SKM-1 (cell line): ENCODE data around the gene WNK1.

Experiments used
- DNase-seq: peaks from one replicate; lab custom pipeline; 2025; ENCODE audit not compliant: unreplicated experiment; lab: John Stamatoyannopoulos, UW

Gene WNK1

GRCh38 chr12:851913-852312 lies 99.5 kb downstream of the WNK1 start:
- DNase-seq: no peak

DNA sequence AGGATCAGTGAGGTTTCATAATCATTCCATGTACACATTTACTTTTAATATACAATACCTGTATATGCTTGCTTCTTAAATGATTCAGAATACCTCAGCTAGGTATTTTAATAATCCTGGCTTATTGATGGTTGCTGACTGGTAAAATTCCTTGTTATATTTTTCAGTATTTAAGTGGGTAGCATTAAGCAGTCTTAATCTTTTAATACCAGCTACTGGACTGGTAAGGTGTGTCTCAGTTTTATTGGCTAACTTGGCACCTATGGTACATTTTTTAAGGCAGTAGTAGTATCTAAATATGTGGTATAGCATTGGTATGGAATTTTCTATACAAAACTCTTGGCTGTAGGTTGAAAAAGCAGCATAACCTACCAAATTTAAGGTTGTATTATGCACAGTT lies 100.5 kb downstream of the WNK1 start:
- DNase-seq: no peak

DNA sequence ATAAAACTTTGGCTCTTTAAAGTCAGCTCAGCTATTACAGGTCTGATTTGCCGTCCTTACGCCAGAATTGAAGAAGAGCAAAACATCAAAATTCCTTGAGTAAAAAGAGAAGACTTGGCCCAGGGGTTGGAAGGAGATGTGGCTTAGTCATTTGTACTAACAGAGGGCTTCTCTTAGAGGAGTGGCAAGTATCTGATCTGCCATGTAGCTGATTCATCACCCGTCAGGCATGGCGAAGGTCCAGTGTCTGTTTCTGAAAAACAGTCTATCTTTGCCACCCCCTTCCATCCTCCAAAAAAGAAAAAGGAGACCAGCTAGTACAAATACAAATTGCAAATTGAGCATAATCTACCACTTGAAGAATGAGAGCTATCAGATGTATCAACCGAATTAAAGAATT lies 105.2 kb downstream of the WNK1 start:
- DNase-seq: no peak

DNA sequence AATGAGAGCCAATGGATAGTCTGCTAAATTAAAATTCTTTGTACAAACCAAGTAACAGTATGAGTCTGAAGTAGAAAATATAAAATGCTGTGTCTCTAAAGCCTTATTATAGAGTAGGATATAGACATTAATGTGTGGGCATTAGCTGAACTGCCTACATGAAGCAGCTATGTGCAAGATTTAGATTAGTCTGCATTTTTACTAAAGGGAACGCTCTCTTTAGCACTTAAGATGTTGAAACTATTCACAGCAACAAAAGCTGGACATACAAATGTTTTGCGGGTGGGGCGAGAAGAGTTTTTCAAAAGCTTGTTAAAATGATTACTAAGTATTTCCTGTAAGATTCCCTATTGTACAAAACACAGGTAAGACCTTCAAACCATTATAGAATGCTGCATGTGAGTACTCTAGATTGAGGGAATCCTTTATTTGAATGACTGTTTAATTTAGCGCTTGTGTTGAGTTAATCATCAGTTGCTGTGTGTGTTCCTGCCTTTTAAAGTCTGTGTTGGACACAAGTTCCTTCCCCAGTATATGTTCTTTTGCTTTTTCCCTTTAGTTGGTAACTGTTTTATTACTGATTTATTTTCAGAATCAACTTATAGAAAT lies 110.0 kb downstream of the WNK1 start:
- DNase-seq: no peak

DNA sequence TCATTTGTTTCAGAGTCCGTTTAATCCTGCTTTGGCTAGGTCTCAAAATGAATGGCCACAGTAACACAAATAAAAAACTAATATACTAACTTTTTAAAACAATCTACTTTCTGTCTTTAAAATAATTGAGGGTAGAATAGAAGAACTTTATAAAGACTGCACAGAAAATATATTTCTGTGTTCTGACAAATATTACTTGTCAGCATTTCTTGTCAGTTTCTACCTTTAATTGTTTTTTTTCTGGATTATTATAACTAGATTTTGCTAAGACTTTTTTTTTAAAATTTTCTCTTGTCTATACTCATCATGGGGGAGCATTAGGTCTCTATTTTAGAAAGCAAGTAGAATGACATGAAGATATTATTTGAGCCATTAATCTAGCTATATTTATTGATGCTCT lies 110.9 kb downstream of the WNK1 start:
- DNase-seq: no peak

GRCh38 chr12:865614-866013 lies 113.2 kb downstream of the WNK1 start:
- DNase-seq: no peak

DNA sequence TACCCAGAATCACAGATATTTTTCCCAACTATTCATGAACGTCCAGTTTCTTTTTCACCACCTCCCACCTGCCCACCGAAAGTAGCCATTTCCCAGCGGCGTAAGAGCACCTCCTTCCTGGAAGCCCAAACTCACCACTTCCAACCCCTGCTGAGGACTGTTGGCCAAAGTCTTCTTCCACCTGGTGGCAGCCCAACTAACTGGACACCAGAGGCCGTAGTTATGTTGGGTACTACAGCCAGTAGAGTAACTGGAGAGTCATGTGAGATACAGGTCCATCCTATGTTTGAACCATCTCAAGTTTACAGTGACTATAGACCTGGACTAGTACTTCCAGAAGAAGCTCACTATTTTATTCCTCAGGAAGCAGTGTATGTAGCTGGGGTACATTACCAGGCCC lies 115.5 kb downstream of the WNK1 start:
- no peak for DNase-seq

DNA sequence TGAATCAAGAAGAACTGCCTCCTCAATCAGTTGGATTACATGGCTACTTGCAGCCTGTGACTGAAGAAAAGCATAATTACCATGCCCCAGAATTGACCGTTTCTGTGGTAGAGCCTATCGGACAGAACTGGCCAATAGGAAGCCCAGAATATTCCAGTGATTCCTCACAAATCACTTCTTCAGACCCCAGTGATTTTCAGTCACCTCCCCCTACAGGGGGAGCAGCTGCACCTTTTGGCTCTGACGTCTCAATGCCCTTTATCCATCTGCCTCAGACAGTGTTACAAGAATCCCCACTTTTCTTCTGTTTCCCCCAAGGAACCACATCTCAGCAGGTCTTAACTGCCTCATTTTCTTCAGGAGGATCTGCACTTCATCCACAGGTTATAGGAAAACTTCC lies 116.3 kb downstream of the WNK1 start:
- DNase-seq: no peak

GRCh38 chr12:870378-870777 lies 118.0 kb downstream of the WNK1 start:
- DNase-seq: no peak

DNA sequence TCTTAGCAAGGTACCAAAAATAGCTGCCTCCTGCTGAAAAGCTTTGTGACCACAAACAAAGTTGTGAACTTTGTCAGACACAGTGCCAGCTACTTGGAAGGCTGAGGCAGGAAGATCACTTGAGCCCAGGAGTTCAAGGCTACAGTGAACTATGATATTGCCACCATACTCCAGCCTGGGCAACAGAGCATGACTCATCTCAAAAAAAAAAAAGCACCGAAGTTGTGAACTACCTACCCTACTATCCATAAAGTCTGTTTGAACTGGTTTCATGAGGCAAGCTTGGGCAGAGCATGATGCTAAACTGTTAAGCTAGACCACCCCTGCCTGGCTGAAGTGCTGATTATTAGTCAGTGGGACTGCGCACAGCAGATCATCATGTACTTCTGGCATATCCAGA lies 121.6 kb downstream of the WNK1 start:
- no peak for DNase-seq

- DNase-seq: no peak
These were observed 127.3 kb downstream of the WNK1 start for GRCh38 chr12:879641-880040.

DNA sequence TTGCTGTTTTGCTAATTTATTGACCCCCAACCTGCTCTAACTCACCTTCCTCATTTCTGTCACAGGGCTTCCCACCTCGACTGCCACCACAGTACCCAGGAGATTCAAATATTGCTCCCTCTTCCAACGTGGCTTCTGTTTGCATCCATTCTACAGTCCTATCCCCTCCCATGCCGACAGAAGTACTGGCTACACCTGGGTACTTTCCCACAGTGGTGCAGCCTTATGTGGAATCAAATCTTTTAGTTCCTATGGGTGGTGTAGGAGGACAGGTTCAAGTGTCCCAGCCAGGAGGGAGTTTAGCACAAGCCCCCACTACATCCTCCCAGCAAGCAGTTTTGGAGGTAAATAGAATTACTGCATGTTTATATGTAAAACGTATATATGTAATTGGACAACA lies 128.3 kb downstream of the WNK1 start:
- DNase-seq: no peak

DNA sequence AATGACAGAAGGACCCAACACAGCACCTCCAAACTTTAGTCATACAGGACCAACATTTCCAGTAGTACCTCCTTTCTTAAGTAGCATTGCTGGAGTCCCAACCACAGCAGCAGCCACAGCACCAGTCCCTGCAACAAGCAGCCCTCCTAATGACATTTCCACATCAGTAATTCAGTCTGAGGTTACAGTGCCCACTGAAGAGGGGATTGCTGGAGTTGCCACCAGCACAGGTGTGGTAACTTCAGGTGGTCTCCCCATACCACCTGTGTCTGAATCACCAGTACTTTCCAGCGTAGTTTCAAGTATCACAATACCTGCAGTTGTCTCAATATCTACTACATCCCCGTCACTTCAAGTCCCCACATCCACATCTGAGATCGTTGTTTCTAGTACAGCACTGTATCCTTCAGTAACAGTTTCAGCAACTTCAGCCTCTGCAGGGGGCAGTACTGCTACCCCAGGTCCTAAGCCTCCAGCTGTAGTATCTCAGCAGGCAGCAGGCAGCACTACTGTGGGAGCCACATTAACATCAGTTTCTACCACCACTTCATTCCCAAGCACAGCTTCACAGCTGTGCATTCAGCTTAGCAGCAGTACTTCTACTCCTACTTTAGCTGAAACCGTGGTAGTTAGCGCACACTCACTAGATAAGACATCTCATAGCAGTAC lies 132.5 kb downstream of the WNK1 start:
- no peak for DNase-seq

DNA sequence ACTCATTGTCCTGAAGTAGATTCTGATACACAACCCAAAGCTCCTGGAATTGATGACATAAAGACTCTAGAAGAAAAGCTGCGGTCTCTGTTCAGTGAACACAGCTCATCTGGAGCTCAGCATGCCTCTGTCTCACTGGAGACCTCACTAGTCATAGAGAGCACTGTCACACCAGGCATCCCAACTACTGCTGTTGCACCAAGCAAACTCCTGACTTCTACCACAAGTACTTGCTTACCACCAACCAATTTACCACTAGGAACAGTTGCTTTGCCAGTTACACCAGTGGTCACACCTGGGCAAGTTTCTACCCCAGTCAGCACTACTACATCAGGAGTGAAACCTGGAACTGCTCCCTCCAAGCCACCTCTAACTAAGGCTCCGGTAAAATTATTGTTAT lies 133.3 kb downstream of the WNK1 start:
- no peak for DNase-seq

DNA sequence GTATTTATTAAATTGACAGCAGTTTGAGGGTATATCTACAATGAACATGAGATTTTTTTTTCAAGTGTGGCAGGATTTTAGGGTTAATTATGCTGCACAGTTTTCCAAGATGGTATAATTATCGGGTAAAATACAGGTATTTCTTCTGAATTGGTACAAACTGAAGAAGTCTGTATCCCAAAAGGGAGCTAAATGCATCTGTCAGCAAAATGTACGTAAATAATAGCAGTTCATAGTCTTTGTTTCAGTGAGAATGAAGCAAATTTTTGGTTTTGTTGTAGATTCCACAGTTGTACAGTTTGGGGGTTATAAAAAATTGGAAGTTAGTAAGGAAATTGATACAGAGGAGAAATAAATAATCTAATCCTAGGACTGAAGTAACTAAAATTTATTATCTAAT lies 133.8 kb downstream of the WNK1 start:
- DNase-seq: no peak

GRCh38 chr12:894226-894625 lies 141.8 kb downstream of the WNK1 start:
- no peak for DNase-seq

GRCh38 chr12:896031-896430 lies 143.7 kb downstream of the WNK1 start:
- DNase-seq: no peak

- DNase-seq: no peak
These were observed 145.0 kb downstream of the WNK1 start for GRCh38 chr12:897386-897785.

DNA sequence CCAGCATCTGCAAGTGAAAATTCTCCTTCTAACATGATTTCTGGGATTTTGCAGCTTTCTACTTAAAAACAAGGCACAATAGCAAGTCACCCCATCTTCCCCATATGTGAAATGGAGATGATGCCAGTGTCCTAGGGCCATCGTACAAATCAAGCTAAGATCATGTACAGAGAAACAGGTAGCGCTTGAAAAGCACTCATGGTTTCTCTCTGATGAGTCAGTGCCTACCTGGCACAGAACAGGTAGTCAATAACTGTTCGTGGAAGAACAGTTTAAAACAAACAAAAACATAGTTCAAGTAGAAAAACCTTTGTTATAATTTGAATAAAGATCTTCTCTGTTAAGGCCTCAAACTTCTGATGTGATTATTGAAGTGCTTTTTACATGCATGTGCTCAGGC lies 150.2 kb downstream of the WNK1 start:
- no peak for DNase-seq

DNA sequence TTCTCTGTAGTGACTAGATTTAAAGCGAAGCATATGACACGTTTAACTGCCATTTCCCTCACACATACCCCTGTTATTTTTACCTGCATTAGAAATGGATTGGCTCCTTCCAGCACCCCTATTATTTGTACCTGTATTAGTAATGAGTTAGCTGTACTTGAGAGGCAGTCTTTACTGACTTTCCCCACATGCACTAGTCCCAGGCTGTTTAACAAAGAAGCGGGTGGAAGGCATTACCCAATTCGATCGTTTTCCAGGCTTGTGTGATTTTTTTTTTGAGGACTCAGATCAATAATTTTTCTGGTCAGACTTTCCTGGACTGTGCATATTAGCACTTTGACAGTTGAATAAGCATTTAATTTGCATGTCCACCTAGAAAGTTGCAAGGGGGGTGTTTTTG lies 150.7 kb downstream of the WNK1 start:
- no peak for DNase-seq

DNA sequence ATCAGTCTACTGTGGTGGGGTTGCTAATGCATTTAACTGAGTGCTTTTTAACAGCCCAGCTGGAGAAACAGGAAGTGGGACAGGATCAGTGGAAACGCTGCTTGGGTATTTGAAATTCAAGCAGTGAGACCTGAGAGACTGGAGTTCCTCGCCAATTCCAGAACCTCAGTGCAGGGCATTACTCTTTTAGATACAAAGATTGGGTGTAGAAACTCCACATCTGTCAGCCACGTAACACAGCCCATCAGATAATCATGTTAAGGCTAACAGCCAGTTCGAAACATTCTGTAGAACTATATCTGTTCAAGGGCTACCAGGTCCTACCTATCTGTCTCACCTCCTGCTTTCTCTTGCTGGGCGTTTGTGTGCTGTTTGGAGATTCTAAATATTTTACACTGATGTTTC lies 151.6 kb downstream of the WNK1 start:
- no peak for DNase-seq

DNA sequence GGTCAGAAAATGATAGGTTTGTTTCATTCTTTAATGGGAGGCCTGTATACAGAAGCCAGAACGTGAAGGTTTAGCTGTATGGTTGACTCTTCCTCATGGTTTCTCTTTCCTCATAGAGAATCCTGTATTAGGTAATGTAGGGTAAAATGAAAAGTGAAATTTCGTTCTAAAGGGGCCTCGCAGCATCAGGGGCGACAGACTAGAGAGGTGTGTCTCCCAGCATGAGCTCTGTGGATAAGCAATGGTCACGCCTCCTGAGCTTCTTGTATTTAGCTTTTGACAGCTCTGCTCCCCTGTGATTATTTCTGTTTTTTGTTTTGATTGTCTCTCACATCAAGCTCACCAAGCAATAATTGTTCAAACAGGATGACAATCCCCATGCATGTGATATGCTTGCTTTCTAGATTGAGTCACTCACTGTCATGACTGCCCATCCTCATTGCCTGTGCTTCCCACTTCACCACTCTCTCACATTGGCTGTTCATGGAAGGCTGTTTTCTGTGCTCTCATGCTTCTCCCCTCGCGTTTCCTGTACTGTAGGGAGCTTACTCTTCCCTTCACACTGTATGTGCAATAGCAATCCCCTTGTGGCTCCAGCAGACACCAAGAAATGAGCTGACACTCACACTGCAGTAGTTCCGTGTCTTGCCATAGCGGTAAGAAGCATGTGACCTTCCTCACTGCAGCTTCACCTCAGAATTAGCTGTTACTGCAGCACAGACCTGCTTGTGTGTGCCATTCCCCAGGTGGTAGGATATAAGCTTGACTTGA lies 153.1 kb downstream of the WNK1 start:
- no peak for DNase-seq
